Tibial nerve (tissue), 4 donors: ENCODE measurements around the gene EYS. TPM values are rescaled to one million over a fixed set of nuclear protein-coding genes. Genes with fewer than 3 reads are reported as not detected.

ENCODE experiments used
- DNase-seq, 2 donors: peaks; one replicate each; pipeline ENCODE4 v3.0.0-alpha.2; 2019; ENCODE audit warnings: low spot score in 2 of 2
- H3K27ac ChIP-seq, 4 donors: fragments of 200-600 bp; sonication (generic) in 3 of 4; one replicate each; pipeline ENCODE4 v1.5.1; 2017 to 2019; ENCODE audit warnings: mild to moderate bottlenecking in 1 of 4
- H3K27me3 ChIP-seq, 2 donors: fragments of 200-600 bp; sonication (generic) in 1 of 2; one replicate each; pipeline versions ENCODE4 v1.5.1 to v1.6.0; 2017 to 2019
- H3K36me3 ChIP-seq, 3 donors: fragments of 200-600 bp; sonication (generic); one replicate each; pipeline ENCODE4 v1.5.1; 2018 to 2019
- H3K4me1 ChIP-seq, 4 donors: fragments of 200-600 bp; sonication (generic) in 3 of 4; one replicate each; pipeline ENCODE4 v1.5.1; 2017 to 2019
- H3K4me3 ChIP-seq, 4 donors: fragments of 200-600 bp; sonication (generic) in 3 of 4; one replicate each; pipeline ENCODE4 v1.5.1; 2017 to 2019; ENCODE audit warnings: mild to moderate bottlenecking in 1 of 4, moderate library complexity in 1 of 4
- H3K9me3 ChIP-seq, 4 donors: fragments of 200-600 bp; sonication (generic) in 3 of 4; one replicate each; pipeline ENCODE4 v1.5.1; 2017 to 2019
- EP300 ChIP-seq, 2 donors: sonication (generic); formaldehyde crosslinking; IDR thresholded peaks; one replicate each; pipeline ENCODE4 v1.6.1; 2017; ENCODE audit warnings: antibody characterized with exemption in 2 of 2, mild to moderate bottlenecking in 1 of 2
- POLR2A ChIP-seq, 2 donors: fragments of 450-650 bp; IDR thresholded peaks; one replicate each; pipeline ENCODE4 v1.6.1; 2017; ENCODE audit warnings: antibody characterized with exemption in 2 of 2, mild to moderate bottlenecking in 2 of 2, moderate library complexity in 2 of 2
- WGBS, 2 donors: methylation state at CpG; one replicate each; pipeline ENCODE4 v1.1.5; 2018; 5-methylcytosine and 5-hydroxymethylcytosine counted together
- total RNA-seq, 4 donors: library from RNA; depleted of rRNA; stranded (reverse); fragments of >200 nt; gene quantifications; one replicate each; pipeline ENCODE4 v1.1.0, GENCODE V29; 2016
- TF ChIP-seq, protein P1 (sequence below), 5 experiments: fragments of 200-600 bp in 3 of 5; fragments of 450-650 bp in 2 of 5; sonication (generic) in 3 of 5; IDR thresholded peaks; one replicate each; pipeline ENCODE4 v1.5.1; 2016 to 2019; ENCODE audit warnings: antibody characterized with exemption in 5 of 5, mild to moderate bottlenecking in 3 of 5, moderate library complexity in 2 of 5

The EYS gene
- total RNA-seq, 4 donors from 2014 or later = under 0.01 to 4.5 (median 0.39) TPM; not detected in 1

DNA sequence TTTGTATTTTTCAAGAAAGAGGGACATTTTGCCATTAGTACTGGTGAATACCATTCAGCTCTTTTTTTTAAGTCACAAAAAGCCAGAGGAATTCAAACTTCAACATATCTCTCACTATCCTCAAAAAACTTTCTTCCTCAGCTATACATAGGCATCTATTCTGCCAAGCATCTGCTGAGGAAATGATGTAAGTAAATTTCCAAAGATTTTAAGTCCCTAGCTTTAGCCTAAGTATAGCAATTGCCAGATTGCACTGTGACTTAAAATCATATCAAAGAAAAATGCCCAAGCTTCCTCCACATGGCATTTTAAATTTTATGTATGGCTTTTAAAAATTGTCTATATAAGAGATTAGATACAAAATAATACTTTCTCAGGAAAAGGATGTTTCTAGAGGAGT lies 237.4 kb downstream of the EYS start:
- Histone ChIP-seq H3K4me1 (no peaks in the 10 kb centered on the region), H3K36me3 (no peaks in the 10 kb centered on the region), H3K27ac (no peak overlapping the region), H3K27me3 (no peaks in the 10 kb centered on the region), H3K9me3 (no peaks in the 10 kb centered on the region), H3K4me3 (no peak overlapping the region)
- TF ChIP-seq, protein P1, sequence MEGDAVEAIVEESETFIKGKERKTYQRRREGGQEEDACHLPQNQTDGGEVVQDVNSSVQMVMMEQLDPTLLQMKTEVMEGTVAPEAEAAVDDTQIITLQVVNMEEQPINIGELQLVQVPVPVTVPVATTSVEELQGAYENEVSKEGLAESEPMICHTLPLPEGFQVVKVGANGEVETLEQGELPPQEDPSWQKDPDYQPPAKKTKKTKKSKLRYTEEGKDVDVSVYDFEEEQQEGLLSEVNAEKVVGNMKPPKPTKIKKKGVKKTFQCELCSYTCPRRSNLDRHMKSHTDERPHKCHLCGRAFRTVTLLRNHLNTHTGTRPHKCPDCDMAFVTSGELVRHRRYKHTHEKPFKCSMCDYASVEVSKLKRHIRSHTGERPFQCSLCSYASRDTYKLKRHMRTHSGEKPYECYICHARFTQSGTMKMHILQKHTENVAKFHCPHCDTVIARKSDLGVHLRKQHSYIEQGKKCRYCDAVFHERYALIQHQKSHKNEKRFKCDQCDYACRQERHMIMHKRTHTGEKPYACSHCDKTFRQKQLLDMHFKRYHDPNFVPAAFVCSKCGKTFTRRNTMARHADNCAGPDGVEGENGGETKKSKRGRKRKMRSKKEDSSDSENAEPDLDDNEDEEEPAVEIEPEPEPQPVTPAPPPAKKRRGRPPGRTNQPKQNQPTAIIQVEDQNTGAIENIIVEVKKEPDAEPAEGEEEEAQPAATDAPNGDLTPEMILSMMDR (IDR thresholded peaks at IDR 0.05) = no peak
- TF ChIP-seq EP300 (IDR thresholded peaks at IDR 0.05) = no peak
- TF ChIP-seq POLR2A (IDR thresholded peaks at IDR 0.05) = no peak
- DNase-seq = no peak

DNA sequence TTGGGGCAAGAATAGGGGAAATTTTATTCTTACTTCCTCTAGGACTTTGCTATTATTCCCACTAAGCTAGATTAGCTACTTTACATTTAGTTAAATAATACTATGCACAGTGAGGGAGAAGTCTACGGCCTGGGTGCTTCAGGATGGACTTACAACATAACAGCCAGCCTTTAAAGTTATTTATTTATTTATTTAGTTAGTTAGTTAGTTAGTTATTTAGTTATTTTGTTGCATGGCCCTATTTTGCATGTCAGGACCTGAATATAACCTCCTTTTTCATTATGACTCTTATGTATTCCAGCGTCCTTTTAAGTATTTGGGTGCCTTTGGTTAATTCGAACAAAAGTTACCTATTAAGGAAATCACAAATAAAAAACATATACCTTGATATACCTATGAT lies 238.7 kb downstream of the EYS start:
- TF ChIP-seq, protein P1 (IDR thresholded peaks at IDR 0.05) = no peak
- no peak for TF ChIP-seq EP300 (IDR thresholded peaks at IDR 0.05)
- no peak for TF ChIP-seq POLR2A (IDR thresholded peaks at IDR 0.05)
- Histone ChIP-seq H3K36me3 (no peaks in the 10 kb centered on the region), H3K27ac (no peak overlapping the region), H3K4me3 (no peak overlapping the region), H3K27me3 (no peaks in the 10 kb centered on the region), H3K4me1 (no peaks in the 10 kb centered on the region), H3K9me3 (no peaks in the 10 kb centered on the region)
- DNase-seq = no peak
- 91 to 92% methylated on average over 3 of the region's 3 CpGs for WGBS, 2 donors

DNA sequence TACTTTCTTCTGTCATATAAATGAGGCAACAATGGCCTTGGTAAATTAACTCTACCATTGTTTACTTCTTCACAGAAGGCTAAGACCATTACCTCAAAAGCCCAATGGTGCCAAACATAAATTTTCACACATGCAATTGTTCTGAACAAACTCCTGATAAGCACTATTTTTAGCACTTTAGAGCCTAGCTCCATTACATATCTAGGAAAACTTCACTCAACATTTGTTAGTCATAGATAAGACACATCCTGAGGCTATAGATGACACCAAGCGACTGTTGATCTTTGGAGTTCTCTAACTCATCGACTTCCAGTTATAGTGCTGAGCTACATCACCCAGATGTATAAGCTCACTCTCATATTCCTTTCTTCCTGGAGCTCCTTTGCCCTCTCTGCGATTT lies 245.9 kb downstream of the EYS start:
- Histone ChIP-seq H3K27me3 (no peaks in the 10 kb centered on the region), H3K4me3 (no peak overlapping the region), H3K27ac (no peak overlapping the region), H3K4me1 (no peaks in the 10 kb centered on the region), H3K36me3 (no peaks in the 10 kb centered on the region), H3K9me3 (no peaks in the 10 kb centered on the region)
- TF ChIP-seq, protein P1 (IDR thresholded peaks at IDR 0.05) = no peak
- TF ChIP-seq EP300 (IDR thresholded peaks at IDR 0.05) (no peak), POLR2A (IDR thresholded peaks at IDR 0.05) (no peak)
- WGBS, 2 donors = 71 to 73% methylated on average over 3 of the region's 3 CpGs
- DNase-seq = no peak

DNA sequence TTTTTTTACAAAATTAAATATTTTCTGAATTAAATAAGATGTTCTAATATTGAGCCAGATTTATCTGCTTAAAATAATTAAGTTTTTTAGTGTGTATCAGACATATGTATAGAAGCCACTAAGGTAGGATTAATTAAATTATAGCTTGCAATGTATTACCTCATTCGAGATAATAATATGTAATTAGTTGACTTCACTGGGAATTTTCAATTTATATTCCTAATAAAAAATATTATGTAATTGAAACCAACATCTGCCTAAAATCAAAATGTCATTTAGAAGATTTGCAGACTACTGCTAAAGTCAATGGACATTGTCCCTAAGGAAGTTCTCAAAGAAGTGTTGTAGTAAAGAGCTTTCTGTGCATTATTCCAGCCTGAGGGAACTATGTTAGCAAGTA lies 254.7 kb downstream of the EYS start:
- 84 to 93% methylated on average over 1 of the region's 1 CpG for WGBS, 2 donors
- DNase-seq = no peak
- TF ChIP-seq EP300 (IDR thresholded peaks at IDR 0.05) = no peak
- no peak for TF ChIP-seq POLR2A (IDR thresholded peaks at IDR 0.05)
- TF ChIP-seq, protein P1 (IDR thresholded peaks at IDR 0.05) = no peak
- Histone ChIP-seq H3K4me3 (no peak overlapping the region), H3K36me3 (no peaks in the 10 kb centered on the region), H3K4me1 (peaks cover 0 to 3% (median 0%) of the 10 kb centered on the region in 4 donors), H3K27ac (no peak overlapping the region), H3K9me3 (no peaks in the 10 kb centered on the region), H3K27me3 (no peaks in the 10 kb centered on the region)

DNA sequence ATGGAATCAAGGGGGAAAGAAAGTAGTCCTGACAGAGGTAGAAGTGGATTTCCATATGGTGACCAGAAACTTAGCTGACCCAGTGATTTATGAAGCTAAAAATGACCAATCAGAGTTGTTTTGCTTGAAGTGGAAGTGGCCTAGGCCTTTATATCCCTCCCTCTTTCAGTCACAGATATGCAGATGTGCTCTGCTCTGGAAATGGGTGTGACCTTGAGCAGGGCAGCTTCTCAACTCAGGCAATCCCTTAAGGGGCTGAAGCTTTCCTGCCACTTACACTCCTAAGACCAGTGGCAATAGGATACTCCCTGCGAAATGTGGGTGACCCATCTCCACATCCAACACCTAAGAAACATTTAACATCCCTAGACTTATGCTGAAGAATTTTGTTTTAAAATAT lies 256.6 kb downstream of the EYS start:
- H3K27ac ChIP-seq = no peak overlapping the region
- H3K4me1 ChIP-seq = peaks cover 0 to 3% (median 0%) of the 10 kb centered on the region in 4 donors
- no peaks in the 10 kb centered on the region for H3K36me3 ChIP-seq
- H3K27me3 ChIP-seq = no peaks in the 10 kb centered on the region
- TF ChIP-seq, protein P1 (IDR thresholded peaks at IDR 0.05) = no peak
- TF ChIP-seq EP300 (IDR thresholded peaks at IDR 0.05) = no peak
- TF ChIP-seq POLR2A (IDR thresholded peaks at IDR 0.05) = no peak
- 91 to 97% methylated on average over 1 of the region's 1 CpG for WGBS, 2 donors
- no peak for DNase-seq
- H3K4me3 ChIP-seq = no peak overlapping the region
- H3K9me3 ChIP-seq = no peaks in the 10 kb centered on the region
